OCI-LY1 (cell line): Measurements from ENCODE around the gene SLC28A1.

Source experiments
- H2AFZ ChIP-seq: fragments of 200-600 bp; sonication (generic), shearing (Covaris generic); 2 replicates; pipeline ENCODE4 v1.6.0; 2014; ENCODE audit warnings: antibody characterized with exemption, mild to moderate bottlenecking, low read length
- H3F3A ChIP-seq: fragments of 200-600 bp; sonication (generic), shearing (Covaris generic); 2 replicates; pipeline ENCODE4 v1.6.0; 2014; ENCODE audit warnings: mild to moderate bottlenecking, antibody characterized with exemption, low read length, moderate library complexity; ENCODE audit not compliant: insufficient read depth
- H3K27ac ChIP-seq: fragments of 200-600 bp; sonication (generic); 2 replicates; pipeline ENCODE4 v1.5.1; 2014; ENCODE audit warnings: low read length, mixed run types, mild to moderate bottlenecking, low read depth; ENCODE audit not compliant: poor library complexity, severe bottlenecking
- H3K27me3 ChIP-seq: fragments of 200-600 bp; sonication (generic); 2 replicates; pipeline ENCODE4 v1.6.0; 2014; ENCODE audit warnings: antibody characterized with exemption, mild to moderate bottlenecking, low read length, moderate library complexity; ENCODE audit not compliant: insufficient read depth
- H3K36me3 ChIP-seq: fragments of 200-600 bp; sonication (generic); 2 replicates; pipeline ENCODE4 v1.6.1; 2014; ENCODE audit warnings: mild to moderate bottlenecking, antibody characterized with exemption, low read length, moderate library complexity, mixed read lengths; ENCODE audit not compliant: insufficient read depth
- H3K4me1 ChIP-seq: fragments of 200-600 bp; sonication (generic); 2 replicates; pipeline ENCODE4 v1.5.1; 2014; ENCODE audit warnings: mild to moderate bottlenecking, low read length, moderate library complexity; ENCODE audit not compliant: insufficient read depth, severe bottlenecking
- H3K4me2 ChIP-seq: fragments of 200-600 bp; sonication (generic), shearing (Covaris generic); 2 replicates; pipeline ENCODE4 v1.6.1; 2014; ENCODE audit warnings: low read length
- H3K4me3 ChIP-seq: fragments of 200-600 bp; sonication (generic); 2 replicates; pipeline ENCODE4 v1.5.1; 2014; ENCODE audit warnings: low read length, low read depth, mild to moderate bottlenecking, mixed read lengths; ENCODE audit not compliant: poor library complexity, severe bottlenecking
- H3K79me2 ChIP-seq: fragments of 200-600 bp; shearing (Covaris generic); 2 replicates; pipeline ENCODE4 v1.6.1; 2016; ENCODE audit warnings: mixed run types, low read length, mixed read lengths; ENCODE audit not compliant: insufficient read depth
- H3K9ac ChIP-seq: fragments of 200-600 bp; sonication (generic), shearing (Covaris generic); 2 replicates; pipeline ENCODE4 v1.6.1; 2014; ENCODE audit warnings: mild to moderate bottlenecking, low read length, mixed read lengths
- H3K9me2 ChIP-seq: fragments of 200-600 bp; sonication (generic), shearing (Covaris generic); 2 replicates; pipeline ENCODE4 v1.6.1; 2014; ENCODE audit warnings: low read depth, mild to moderate bottlenecking, low read length, mixed read lengths
- H3K9me3 ChIP-seq: fragments of 200-600 bp; shearing (Covaris generic); 2 replicates; pipeline ENCODE4 v1.6.1; 2014; ENCODE audit warnings: low read length, mixed read lengths
- H4K20me1 ChIP-seq: fragments of 200-600 bp; sonication (generic), shearing (Covaris generic); 2 replicates; pipeline ENCODE4 v1.6.0; 2016; ENCODE audit warnings: mild to moderate bottlenecking, low read length; ENCODE audit not compliant: insufficient read depth
- EZH2 ChIP-seq: fragments of 200-600 bp; sonication (generic), shearing (Covaris generic); IDR thresholded peaks from 2 replicates; pipeline ENCODE4 v1.8.0; 2017; ENCODE audit warnings: borderline replicate concordance, mixed run types, mild to moderate bottlenecking, antibody characterized with exemption, low read length, moderate library complexity, mixed read lengths
- TF ChIP-seq, protein P1 (sequence below): fragments of 200-600 bp; sonication (generic), shearing (Covaris generic); IDR thresholded peaks from 2 replicates; pipeline ENCODE4 v1.5.1; 2017; ENCODE audit warnings: mild to moderate bottlenecking, antibody characterized with exemption, low read length, moderate library complexity, mixed read lengths

Gene SLC28A1

DNA sequence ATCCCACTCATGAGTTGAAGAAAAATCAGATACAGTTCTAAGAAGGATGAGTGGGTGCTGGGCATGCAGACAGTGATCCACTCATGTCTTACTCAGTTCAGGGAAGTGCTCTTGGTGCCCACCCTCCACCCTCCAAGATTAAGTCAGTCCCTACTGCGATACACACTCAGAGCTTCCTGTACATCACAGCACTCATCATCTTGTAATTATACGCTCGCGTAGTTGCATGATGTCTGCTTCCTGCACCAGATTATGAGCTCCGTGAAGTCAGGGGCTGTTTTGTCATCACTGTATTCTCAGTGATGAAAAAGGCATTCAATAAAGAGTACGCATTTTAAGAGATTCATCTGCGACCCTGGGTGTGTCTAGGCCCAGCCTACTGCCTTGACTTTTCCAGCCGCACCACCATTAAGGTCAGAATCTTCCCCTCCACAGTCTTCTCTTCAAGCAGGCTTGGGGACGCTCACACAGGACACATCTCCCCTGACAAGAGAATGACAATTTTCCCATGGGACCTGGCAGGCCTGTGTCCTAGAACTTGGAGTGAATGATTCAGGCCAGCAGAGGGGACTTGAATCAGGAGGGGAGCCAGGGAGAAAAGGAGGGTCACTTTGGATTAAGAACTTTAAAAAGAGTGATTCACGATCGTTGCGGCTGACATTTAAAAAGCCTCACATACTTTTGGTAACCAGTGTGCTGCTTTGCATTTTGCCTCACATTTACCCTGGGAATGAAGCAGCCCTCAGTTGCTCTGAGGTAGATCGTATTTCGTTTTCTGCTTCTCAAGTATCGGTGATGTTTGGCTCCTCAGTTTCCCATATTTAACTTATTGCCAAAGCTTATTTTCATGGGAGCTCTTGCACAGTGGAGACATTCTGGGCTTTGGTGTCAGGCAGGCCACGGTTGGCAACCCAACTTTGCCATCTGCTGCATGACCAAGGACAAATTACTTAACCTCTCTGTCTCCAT, 89.3 kb downstream of the SLC28A1 start:
- H3K4me1 ChIP-seq, result no peaks in the 10 kb centered on the region
- H3K4me3 ChIP-seq, result no peak overlapping the region
- H4K20me1 ChIP-seq, result no peaks in the 10 kb centered on the region
- no peak overlapping the region for H3K9ac ChIP-seq
- no peaks in the 10 kb centered on the region for H3K9me3 ChIP-seq
- H3K36me3 ChIP-seq, result no peaks in the 10 kb centered on the region
- H3K4me2 ChIP-seq, result no peak overlapping the region
- H3F3A ChIP-seq, result no peaks in the 10 kb centered on the region
- peaks cover 11% of the 10 kb centered on the region; the same call in 1 of the 2 replicates for H3K27me3 ChIP-seq
- no peaks in the 10 kb centered on the region for H3K79me2 ChIP-seq
- TF ChIP-seq, protein P1, sequence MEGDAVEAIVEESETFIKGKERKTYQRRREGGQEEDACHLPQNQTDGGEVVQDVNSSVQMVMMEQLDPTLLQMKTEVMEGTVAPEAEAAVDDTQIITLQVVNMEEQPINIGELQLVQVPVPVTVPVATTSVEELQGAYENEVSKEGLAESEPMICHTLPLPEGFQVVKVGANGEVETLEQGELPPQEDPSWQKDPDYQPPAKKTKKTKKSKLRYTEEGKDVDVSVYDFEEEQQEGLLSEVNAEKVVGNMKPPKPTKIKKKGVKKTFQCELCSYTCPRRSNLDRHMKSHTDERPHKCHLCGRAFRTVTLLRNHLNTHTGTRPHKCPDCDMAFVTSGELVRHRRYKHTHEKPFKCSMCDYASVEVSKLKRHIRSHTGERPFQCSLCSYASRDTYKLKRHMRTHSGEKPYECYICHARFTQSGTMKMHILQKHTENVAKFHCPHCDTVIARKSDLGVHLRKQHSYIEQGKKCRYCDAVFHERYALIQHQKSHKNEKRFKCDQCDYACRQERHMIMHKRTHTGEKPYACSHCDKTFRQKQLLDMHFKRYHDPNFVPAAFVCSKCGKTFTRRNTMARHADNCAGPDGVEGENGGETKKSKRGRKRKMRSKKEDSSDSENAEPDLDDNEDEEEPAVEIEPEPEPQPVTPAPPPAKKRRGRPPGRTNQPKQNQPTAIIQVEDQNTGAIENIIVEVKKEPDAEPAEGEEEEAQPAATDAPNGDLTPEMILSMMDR, result no peak
- no peak for TF ChIP-seq EZH2
- no peak overlapping the region for H2AFZ ChIP-seq
- no peak overlapping the region for H3K27ac ChIP-seq
- H3K9me2 ChIP-seq, result no peaks in the 10 kb centered on the region

DNA sequence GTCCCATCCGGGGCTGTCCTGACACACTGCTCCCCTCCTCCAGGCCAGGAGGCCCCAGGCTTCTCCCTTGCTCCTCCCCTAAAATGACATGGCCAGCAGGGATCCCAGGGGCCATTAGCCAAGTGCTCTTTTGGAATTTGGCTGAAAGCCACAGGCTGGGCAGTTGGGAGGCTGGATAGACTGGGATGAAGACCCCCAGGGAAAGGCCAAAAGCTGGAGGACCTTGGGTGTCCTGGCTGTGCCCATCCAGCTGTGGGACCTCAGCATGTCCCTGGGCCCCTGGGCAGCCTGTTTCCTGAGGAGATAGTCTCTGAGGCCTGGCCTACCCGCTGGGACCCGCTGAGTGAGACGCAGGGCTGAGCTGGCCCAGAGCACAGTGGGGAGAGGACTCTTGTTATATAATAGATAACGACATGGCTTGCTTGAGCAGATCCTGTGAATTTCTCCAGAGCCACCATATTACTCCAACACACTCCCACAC, 91.4 kb downstream of the SLC28A1 start:
- Histone ChIP-seq H3F3A (no peaks in the 10 kb centered on the region), H3K4me3 (no peak overlapping the region), H2AFZ (no peak overlapping the region), H3K9me3 (no peaks in the 10 kb centered on the region), H3K4me1 (peaks cover 5% of the 10 kb centered on the region), H3K79me2 (no peaks in the 10 kb centered on the region), H3K36me3 (no peaks in the 10 kb centered on the region), H3K27me3 (peaks cover 11% of the 10 kb centered on the region; the same call in 1 of the 2 replicates), H3K27ac (no peak overlapping the region), H3K9ac (no peak overlapping the region), H3K4me2 (no peak overlapping the region), H3K9me2 (no peaks in the 10 kb centered on the region), H4K20me1 (no peaks in the 10 kb centered on the region)
- TF ChIP-seq, protein P1, result no peak
- TF ChIP-seq EZH2, result no peak

DNA sequence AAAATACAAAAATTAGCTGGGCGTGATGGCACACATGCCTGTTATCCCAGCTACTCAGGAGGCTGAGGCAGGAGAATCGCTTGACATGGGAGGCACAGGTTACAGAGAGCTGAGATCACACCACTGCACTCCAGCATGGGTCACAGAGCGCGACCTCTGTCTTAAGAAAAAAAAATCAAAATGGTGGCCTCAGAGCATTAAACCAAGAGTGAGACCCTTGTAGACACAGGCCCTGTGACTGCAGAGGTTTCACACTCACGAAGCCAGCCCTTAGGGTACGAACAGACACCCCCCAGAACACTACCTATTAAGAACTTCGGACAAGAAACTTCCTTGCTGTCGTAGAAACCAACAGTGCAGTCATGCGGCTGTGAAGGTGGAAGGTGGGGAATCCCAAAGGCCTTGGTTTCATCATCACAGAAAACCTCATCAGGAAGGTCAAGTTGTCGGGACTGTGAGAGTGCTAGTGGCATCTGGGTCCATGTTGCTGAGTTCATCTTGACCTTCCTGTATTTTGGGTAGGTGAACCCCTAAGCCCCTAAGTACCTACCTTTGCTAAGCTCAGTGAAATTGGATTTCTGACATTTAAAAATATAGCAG, 92.4 kb downstream of the SLC28A1 start:
- Histone ChIP-seq H3K36me3 (no peaks in the 10 kb centered on the region), H3K4me2 (no peak overlapping the region), H3K4me1 (peaks cover 5% of the 10 kb centered on the region), H3K4me3 (no peak overlapping the region), H3K9ac (no peak overlapping the region), H3F3A (no peaks in the 10 kb centered on the region), H2AFZ (no peak overlapping the region), H3K79me2 (no peaks in the 10 kb centered on the region), H4K20me1 (no peaks in the 10 kb centered on the region), H3K27me3 (0 out of 2 replicates have a peak, but pooled peaks cover 8% of the 10 kb centered on the region), H3K9me2 (no peaks in the 10 kb centered on the region), H3K27ac (no peak overlapping the region), H3K9me3 (no peaks in the 10 kb centered on the region)
- TF ChIP-seq, protein P1, result no peak
- no peak for TF ChIP-seq EZH2
